Cerebellar cortex (tissue), 1 donor: Measurements from ENCODE around the gene CACNA1D.
"Not testable (repeated sequence)": the region's sequence is repeated elsewhere in the genome, so short reads cannot be mapped to it uniquely, and the experiment has no call there.

ENCODE experiments used
- DNase-seq: peaks from one replicate; pipeline ENCODE4 v3.0.0-alpha.2; 2015; ENCODE audit warnings: low spot score

The CACNA1D gene

GRCh38 chr3:53657651-53658050, 163.2 kb downstream of the CACNA1D start:
- no peak for DNase-seq

- no peak for DNase-seq
Measured at GRCh38 chr3:53658613-53659193, 164.3 kb downstream of the CACNA1D start.

GRCh38 chr3:53659996-53660395, 165.6 kb downstream of the CACNA1D start:
- no peak for DNase-seq

GRCh38 chr3:53661480-53661879, 167.1 kb downstream of the CACNA1D start:
- no peak for DNase-seq

GRCh38 chr3:53664812-53665211, 170.4 kb downstream of the CACNA1D start:
- DNase-seq: not testable (repeated sequence)

- DNase-seq: no peak
Measured at GRCh38 chr3:53665608-53666425, 171.4 kb downstream of the CACNA1D start.

- no peak for DNase-seq
Measured at GRCh38 chr3:53668872-53669271, 174.5 kb downstream of the CACNA1D start.

- no peak for DNase-seq
Measured at GRCh38 chr3:53670721-53671120, 176.3 kb downstream of the CACNA1D start.

- DNase-seq: no peak
Measured at GRCh38 chr3:53671192-53671960, 177.0 kb downstream of the CACNA1D start.

GRCh38 chr3:53671961-53672299, 177.5 kb downstream of the CACNA1D start:
- no peak for DNase-seq

GRCh38 chr3:53672981-53673380, 178.6 kb downstream of the CACNA1D start:
- DNase-seq: peak; percentile 25

- DNase-seq: peak; percentile 13
Measured at GRCh38 chr3:53673722-53674350, 179.4 kb downstream of the CACNA1D start.

GRCh38 chr3:53674582-53674981, 180.2 kb downstream of the CACNA1D start:
- no peak for DNase-seq

- DNase-seq: no peak
Measured at GRCh38 chr3:53675022-53675697, 180.7 kb downstream of the CACNA1D start.

- peak; percentile 18 for DNase-seq
Measured at GRCh38 chr3:53675942-53676341, 181.5 kb downstream of the CACNA1D start.

GRCh38 chr3:53677413-53677812, 183.0 kb downstream of the CACNA1D start:
- DNase-seq: no peak

- peak; percentile 16 for DNase-seq
Measured at GRCh38 chr3:53680028-53680427, 185.6 kb downstream of the CACNA1D start.

- peak; percentile 19 for DNase-seq
Measured at GRCh38 chr3:53682807-53683206, 188.4 kb downstream of the CACNA1D start.

- no peak for DNase-seq
Measured at GRCh38 chr3:53688066-53688465, 193.7 kb downstream of the CACNA1D start.

GRCh38 chr3:53688989-53689388, 194.6 kb downstream of the CACNA1D start:
- no peak for DNase-seq

GRCh38 chr3:53689681-53690080, 195.3 kb downstream of the CACNA1D start:
- DNase-seq: no peak

- DNase-seq: no peak
Measured at GRCh38 chr3:53690521-53690920, 196.1 kb downstream of the CACNA1D start.
